ENCODE measurements around the gene CCDC117.

DNA sequence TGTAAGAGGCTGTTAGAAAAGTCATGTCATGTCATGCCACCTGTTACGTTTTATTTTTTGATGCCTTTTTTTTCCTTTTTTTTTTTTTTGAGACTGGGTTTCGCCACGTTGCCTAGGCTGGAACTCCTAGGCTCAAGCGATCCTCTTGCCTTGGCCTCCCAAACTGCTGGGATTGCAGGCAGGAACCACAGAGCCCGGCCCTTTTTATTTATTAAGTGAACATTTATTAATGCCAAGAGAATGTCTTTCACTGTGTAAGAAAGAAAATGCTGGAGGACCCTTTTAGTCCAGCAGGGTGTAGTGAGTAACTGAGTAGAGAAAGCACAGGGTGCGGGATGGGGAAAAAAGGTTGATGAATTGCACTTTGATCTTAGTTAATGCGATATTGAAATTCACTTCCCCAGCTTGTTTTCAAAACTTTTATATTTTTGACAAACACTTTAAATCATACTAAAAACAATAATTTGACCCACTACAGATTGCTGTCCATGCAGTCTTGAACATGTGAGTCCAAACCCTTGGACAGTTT, 30.2 kb downstream of the CCDC117 start:
- no peak for TF ChIP-seq POLR2A (IDR thresholded peaks at IDR 0.05; ENCODE audit: extremely low read depth, insufficient read length)
- no peak for TF ChIP-seq CTCF (IDR thresholded peaks at IDR 0.05; ENCODE audit: low read depth, low read length)
- TF ChIP-seq, protein P1, sequence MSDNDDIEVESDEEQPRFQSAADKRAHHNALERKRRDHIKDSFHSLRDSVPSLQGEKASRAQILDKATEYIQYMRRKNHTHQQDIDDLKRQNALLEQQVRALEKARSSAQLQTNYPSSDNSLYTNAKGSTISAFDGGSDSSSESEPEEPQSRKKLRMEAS (IDR thresholded peaks at IDR 0.05; ENCODE audit: low read depth, low read length) = no peak
